GM12874 (cell line): ENCODE data around the gene KCNK6.

Source experiments
- CTCF ChIP-seq: IDR thresholded peaks from 2 replicates; pipeline ENCODE4 v1.5.1; 2011; ENCODE audit warnings: low read depth, mild to moderate bottlenecking, control low read depth, low read length, moderate library complexity; ENCODE audit not compliant: insufficient read depth

The KCNK6 gene

GRCh38 chr19:38360839-38361631, 41.4 kb downstream of the KCNK6 start:
- TF ChIP-seq CTCF: no peak

GRCh38 chr19:38361633-38362075, 42.0 kb downstream of the KCNK6 start:
- TF ChIP-seq CTCF: 0 out of 2 replicates have a peak, but pooled peaks have one; percentile 23

- no peak for TF ChIP-seq CTCF
Observed at GRCh38 chr19:38362076-38362945, 42.7 kb downstream of the KCNK6 start.

GRCh38 chr19:38367041-38367440, 47.4 kb downstream of the KCNK6 start:
- TF ChIP-seq CTCF: no peak

- no peak for TF ChIP-seq CTCF
Observed at GRCh38 chr19:38369584-38369983, 49.9 kb downstream of the KCNK6 start.

GRCh38 chr19:38370299-38370698, 50.7 kb downstream of the KCNK6 start:
- TF ChIP-seq CTCF: no peak

GRCh38 chr19:38371081-38371480, 51.4 kb downstream of the KCNK6 start:
- no peak for TF ChIP-seq CTCF
